ENCODE results near the gene COL23A1.

COL23A1 gene

DNA sequence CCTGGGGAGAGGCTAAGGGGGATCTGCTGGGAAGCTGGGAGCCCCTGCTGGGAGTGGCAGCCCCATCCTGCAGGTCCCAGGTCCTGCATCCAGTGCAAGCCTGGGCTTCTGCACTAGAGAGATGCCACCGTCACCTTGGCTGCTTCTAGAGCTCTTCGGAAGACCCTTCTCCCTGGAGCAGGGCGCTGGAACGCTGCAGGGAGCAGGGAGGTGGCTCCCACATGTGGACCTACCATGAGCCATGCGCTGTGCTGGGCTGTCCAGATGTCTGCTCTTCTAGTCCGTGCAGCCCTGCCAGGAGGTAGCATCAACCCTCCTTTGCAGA lies 266.7 kb downstream of the COL23A1 start:
- H3K9ac ChIP-seq (ENCODE audit: low read length): no peak overlapping the region
- H3K79me2 ChIP-seq (ENCODE audit: low read length): no peaks in the 10 kb centered on the region
- H3K36me3 ChIP-seq (replicated peaks; ENCODE audit: insufficient read depth, low read length): no peaks in the 10 kb centered on the region
- H3K4me1 ChIP-seq (ENCODE audit: low read length): no peaks in the 10 kb centered on the region
- H3K27me3 ChIP-seq (replicated peaks; ENCODE audit: insufficient read depth, low read length): peaks cover 45% of the 10 kb centered on the region
- H3K27ac ChIP-seq (ENCODE audit: low read length): no peak overlapping the region
- no peak for TF ChIP-seq EZH2phosphoT487 (IDR thresholded peaks at IDR 0.05; ENCODE audit: low read length)
- TF ChIP-seq, protein P1, sequence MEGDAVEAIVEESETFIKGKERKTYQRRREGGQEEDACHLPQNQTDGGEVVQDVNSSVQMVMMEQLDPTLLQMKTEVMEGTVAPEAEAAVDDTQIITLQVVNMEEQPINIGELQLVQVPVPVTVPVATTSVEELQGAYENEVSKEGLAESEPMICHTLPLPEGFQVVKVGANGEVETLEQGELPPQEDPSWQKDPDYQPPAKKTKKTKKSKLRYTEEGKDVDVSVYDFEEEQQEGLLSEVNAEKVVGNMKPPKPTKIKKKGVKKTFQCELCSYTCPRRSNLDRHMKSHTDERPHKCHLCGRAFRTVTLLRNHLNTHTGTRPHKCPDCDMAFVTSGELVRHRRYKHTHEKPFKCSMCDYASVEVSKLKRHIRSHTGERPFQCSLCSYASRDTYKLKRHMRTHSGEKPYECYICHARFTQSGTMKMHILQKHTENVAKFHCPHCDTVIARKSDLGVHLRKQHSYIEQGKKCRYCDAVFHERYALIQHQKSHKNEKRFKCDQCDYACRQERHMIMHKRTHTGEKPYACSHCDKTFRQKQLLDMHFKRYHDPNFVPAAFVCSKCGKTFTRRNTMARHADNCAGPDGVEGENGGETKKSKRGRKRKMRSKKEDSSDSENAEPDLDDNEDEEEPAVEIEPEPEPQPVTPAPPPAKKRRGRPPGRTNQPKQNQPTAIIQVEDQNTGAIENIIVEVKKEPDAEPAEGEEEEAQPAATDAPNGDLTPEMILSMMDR (IDR thresholded peaks at IDR 0.05; ENCODE audit: low read length): no peak
- TF ChIP-seq EZH2 (optimal IDR thresholded peaks at IDR 0.05; ENCODE audit: low read depth, low read length): no peak
- no peak overlapping the region for H2AFZ ChIP-seq (ENCODE audit: low read length)
- no peaks in the 10 kb centered on the region for H3K9me2 ChIP-seq (replicated peaks; ENCODE audit: insufficient read depth, low read length)
- H3K4me2 ChIP-seq (ENCODE audit: low read depth, low read length): no peak overlapping the region
- H3F3A ChIP-seq (ENCODE audit: insufficient read depth, low read length): no peaks in the 10 kb centered on the region
- no peaks in the 10 kb centered on the region for H4K20me1 ChIP-seq (ENCODE audit: insufficient read depth, low read length)
- DNase-seq: no peak
- no peak overlapping the region for H3K4me3 ChIP-seq (ENCODE audit: low read length)
- H3K9me3 ChIP-seq (replicated peaks; ENCODE audit: insufficient read depth, low read length): no peaks in the 10 kb centered on the region

DNA sequence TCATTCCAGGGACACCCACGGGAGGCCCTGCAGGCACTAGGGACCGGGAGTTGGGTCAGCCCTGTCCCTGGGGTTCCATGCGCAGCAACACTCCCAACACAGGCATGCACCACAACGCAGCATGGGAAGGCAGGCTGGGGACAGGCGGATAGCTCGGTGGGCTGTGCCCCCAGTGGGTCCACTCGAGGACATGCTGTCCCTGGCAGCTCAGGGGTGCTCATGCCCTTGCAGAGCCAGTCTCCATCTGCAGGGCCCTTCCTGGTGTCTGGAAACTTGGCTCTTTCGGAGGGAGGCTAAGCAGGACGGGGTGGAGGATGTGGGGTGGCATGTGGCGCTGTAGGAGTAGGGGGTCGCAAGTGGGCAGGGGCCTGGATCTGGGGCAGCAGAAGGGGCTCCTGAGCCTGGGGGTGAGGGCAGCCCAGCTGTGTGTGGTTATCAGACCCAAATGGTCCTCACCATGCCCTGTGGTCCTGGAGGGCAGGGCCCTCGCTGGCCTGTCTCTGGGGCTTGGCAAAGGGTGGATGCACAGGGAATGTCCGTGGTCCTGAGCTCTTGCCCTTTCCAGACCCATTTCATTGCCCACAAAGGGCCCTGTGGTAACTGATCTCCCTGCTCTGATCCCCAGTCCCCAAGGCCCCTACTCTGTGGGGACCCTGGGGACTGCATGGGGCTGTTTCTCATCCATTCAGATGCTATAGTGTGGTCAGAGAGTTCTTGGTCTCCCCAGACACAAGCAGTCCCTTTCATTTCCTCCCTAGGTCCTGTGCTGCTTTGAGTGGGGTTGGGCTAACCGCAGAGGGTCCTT lies 267.3 kb downstream of the COL23A1 start:
- no peak overlapping the region for H3K9ac ChIP-seq (ENCODE audit: low read length)
- H3K27me3 ChIP-seq (replicated peaks; ENCODE audit: insufficient read depth, low read length): peaks cover 45% of the 10 kb centered on the region
- no peaks in the 10 kb centered on the region for H3K36me3 ChIP-seq (replicated peaks; ENCODE audit: insufficient read depth, low read length)
- no peaks in the 10 kb centered on the region for H3K9me3 ChIP-seq (replicated peaks; ENCODE audit: insufficient read depth, low read length)
- H3K27ac ChIP-seq (ENCODE audit: low read length): no peak overlapping the region
- H3K79me2 ChIP-seq (ENCODE audit: low read length): no peaks in the 10 kb centered on the region
- no peaks in the 10 kb centered on the region for H3K4me1 ChIP-seq (ENCODE audit: low read length)
- H3K4me2 ChIP-seq (ENCODE audit: low read depth, low read length): no peak overlapping the region
- no peaks in the 10 kb centered on the region for H3K9me2 ChIP-seq (replicated peaks; ENCODE audit: insufficient read depth, low read length)
- H4K20me1 ChIP-seq (ENCODE audit: insufficient read depth, low read length): no peaks in the 10 kb centered on the region
- TF ChIP-seq, protein P1 (IDR thresholded peaks at IDR 0.05; ENCODE audit: low read length): no peak
- TF ChIP-seq EZH2 (optimal IDR thresholded peaks at IDR 0.05; ENCODE audit: low read depth, low read length) (no peak), EZH2phosphoT487 (IDR thresholded peaks at IDR 0.05; ENCODE audit: low read length) (no peak)
- no peaks in the 10 kb centered on the region for H3F3A ChIP-seq (ENCODE audit: insufficient read depth, low read length)
- H3K4me3 ChIP-seq (ENCODE audit: low read length): no peak overlapping the region
- no peak overlapping the region for H2AFZ ChIP-seq (ENCODE audit: low read length)
- DNase-seq: no peak

DNA sequence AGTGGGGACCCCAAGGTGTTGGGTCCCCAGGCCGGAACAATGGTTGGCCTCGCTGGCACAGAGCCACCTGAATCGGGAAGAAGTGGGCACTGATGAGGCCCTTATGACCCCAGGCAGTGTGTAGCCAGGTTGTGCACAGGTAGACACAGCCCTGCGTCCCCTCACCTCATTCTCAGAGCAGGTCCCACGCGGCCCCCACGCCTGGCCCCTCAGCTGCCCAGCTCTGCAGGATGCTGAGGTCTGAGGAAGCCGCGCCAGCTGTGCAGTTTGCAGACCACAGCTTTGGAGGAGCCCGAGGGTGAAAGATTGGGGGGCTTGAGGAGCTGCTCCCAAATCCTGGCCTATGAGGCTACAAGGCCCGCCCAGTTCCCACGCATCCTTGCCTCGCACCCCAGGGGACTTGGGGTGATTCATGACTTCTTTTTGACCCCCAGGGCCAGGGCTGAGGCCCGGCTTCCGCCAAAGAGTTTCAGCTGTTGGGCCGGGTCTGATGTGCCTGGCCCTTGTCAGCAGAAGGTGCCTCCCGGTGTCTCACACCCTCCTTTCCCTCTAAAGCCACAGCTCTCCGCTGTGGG lies 269.8 kb downstream of the COL23A1 start:
- Histone ChIP-seq H3K36me3 (replicated peaks; ENCODE audit: insufficient read depth, low read length) (no peaks in the 10 kb centered on the region), H2AFZ (ENCODE audit: low read length) (no peak overlapping the region), H3K4me2 (ENCODE audit: low read depth, low read length) (no peak overlapping the region), H3K79me2 (ENCODE audit: low read length) (no peaks in the 10 kb centered on the region), H3K27me3 (replicated peaks; ENCODE audit: insufficient read depth, low read length) (peaks cover 43% of the 10 kb centered on the region), H3K9me3 (replicated peaks; ENCODE audit: insufficient read depth, low read length) (no peaks in the 10 kb centered on the region), H3K9me2 (replicated peaks; ENCODE audit: insufficient read depth, low read length) (no peaks in the 10 kb centered on the region), H3K27ac (ENCODE audit: low read length) (no peak overlapping the region), H3K9ac (ENCODE audit: low read length) (no peak overlapping the region), H3K4me1 (ENCODE audit: low read length) (no peaks in the 10 kb centered on the region), H3K4me3 (ENCODE audit: low read length) (no peak overlapping the region), H4K20me1 (ENCODE audit: insufficient read depth, low read length) (no peaks in the 10 kb centered on the region), H3F3A (ENCODE audit: insufficient read depth, low read length) (no peaks in the 10 kb centered on the region)
- TF ChIP-seq, protein P1 (IDR thresholded peaks at IDR 0.05; ENCODE audit: low read length): no peak
- TF ChIP-seq EZH2 (optimal IDR thresholded peaks at IDR 0.05; ENCODE audit: low read depth, low read length): no peak
- no peak for TF ChIP-seq EZH2phosphoT487 (IDR thresholded peaks at IDR 0.05; ENCODE audit: low read length)
- DNase-seq: no peak

All from MM.1S (cell line).